ENCODE data around the gene SAMD4B.

Gene SAMD4B

DNA sequence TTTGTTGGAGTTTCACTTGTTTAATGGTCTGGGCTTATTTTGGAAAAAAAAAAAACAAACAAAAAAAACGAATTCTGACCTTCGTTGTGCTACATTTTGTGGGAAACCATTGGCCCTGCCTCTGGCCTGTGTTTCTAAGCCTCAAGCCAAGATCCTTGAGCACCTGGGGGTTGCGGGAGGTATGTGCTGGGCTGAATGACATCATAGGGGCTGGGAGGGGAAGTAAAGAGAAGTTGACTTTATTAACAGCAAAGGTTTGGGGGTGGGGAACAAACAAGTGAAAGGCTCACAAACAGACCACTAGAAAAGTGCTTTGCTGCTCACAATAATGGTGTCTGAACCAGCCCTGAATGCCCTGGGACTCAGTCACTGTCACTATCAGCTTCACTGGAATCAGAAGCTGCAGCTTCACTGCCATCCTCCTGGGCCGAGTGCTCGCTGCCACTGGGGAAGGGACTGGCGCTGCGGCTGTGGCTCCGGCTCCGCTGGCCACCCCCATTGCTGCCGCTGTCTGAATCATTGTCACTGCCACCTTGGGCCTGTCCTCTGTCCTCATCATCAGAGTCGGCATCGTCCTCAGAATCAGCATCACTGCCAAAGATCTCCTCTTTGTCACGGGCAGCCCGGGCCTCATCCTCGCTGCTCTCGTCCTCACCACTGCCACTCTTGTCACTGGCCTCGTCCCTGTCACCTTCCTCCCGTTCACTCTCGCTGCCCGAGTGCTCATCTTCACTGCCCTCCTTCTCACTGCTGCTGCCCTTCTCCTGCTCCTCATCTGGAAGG is 43.6 kb downstream of the SAMD4B start:
- H3K27ac ChIP-seq = no peak overlapping the region
- DNase-seq (ENCODE audit: low read depth, low spot score) = no peak

DNA sequence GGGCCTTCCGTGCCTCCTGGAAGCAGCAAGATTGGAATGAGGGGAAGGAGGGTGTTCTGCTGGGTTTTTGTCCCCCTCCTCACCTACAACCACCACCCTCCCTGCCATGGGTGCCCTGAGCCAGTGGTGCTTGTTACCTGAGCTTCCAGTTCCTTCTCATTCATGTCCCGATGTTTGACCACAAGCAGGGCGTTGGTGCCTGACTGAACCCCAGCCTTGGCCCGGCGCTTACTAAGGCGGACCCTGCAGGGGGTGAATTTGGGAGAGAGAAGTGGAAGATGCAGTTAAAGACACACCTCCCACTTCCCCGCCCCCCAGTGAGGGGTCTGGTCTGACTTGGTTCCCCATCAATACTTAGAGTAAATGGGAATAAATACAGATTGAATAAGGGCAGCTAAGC is 44.3 kb downstream of the SAMD4B start:
- DNase-seq (ENCODE audit: low read depth, low spot score) = no peak
- H3K27ac ChIP-seq = no peak overlapping the region

DNA sequence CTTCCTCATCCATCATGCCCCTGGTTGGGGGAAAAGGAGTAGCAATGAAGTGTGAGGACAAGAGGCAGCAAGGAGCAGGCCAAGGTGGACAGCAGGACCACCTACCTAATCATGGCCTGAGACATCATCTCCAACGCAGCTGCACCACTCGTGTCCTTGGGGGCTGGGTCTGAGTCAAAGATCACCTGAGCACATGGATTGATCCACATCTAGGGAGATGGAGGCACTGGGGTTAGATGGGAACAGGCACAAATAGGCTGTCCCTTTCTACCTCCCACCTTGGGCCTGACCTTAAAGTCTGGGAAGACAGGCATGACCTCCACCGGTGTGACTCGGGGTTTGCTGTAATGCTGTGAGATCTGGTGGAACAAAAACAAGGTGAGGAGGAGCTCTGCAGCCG is 46.4 kb downstream of the SAMD4B start:
- no peak overlapping the region for H3K27ac ChIP-seq
- no peak for DNase-seq (ENCODE audit: low read depth, low spot score)

DNA sequence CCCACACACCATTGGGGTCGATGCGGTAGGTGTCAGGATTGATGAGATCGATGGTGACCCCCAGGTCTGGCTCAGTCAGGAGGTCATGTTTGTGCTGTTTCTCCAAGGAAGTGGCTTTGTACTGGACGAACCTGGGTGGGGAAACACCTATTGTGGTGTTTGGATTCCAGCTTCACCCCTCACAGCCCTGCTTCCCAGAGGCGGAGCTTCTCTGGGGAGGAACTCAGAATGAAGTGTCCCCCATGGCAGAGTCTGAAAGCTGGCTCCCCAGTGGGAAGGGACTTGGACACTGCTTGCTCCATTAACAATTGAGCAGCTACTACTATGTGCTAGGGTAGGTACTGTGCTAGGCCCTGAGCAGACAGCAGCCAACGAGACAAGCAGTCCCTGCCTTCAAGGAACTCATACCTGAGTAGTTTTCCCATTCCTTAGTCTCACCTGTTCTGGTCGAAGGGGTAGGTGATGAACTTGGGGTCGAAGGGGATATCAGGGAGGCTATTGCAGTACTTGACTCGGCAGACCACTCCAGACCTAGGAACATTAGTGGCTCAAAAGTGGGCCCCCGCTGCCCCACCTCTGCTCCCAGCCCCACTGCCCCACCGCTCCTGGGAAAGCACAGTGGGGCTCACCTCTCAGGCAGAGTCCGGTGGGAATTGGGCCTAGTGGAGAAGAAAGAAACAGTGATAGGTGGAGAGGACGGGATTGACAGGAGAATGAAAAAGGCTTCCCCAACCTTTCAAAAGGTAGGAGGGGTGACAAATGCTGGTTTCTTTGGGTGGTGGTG is 47.6 kb downstream of the SAMD4B start:
- no peak for DNase-seq (ENCODE audit: low read depth, low spot score)
- peak overlapping the region; percentile 92 for H3K27ac ChIP-seq

DNA sequence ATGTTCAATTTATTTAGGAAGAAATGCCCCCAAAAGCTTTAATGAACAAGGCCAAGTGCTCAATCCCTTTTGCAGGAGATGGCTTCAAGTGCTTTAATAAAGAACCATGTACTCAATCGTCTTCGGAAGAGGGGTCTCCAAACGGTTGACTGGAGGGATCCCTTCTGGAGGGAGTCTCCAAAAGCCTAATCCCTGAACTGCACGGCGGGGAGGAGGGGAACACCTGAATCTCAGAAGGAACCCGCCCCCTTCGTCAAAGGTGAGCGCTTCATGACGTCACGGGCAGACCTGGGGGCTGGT is 48.2 kb downstream of the SAMD4B start:
- peak overlapping the region; percentile 92 for H3K27ac ChIP-seq
- no peak for DNase-seq (ENCODE audit: low read depth, low spot score)

DNA sequence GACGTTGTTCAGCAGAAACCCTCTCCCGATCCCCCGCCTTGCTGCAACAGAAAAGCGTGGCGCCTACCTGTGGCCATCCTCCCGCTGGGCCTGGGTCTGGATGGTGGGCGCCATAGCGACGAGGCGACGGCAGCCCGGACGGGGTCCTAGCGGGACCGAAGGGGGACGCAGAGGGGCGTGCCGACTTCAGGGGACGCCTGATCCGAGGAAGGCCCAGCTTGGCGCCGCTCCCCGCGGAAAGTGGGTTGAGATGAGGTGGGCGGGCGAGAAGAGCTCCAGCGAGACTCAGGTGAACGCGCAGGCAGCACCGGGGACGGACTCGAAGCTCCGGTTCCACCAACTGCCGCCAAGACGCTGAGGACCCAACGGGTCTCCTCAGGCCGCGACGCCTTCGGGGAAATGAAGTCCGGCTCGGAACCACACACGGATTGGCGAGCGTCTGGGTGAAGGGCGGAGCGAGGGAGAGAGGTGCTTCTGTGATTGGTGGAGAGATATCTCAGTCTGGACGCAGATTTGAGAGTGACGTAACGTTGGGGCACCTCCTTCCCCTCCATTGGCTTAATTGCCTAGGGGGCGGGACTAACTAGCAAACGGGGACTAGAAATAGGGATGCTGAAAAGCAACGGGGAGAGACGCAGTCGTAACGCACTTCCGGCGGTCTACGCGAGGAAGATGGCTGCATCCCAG is 48.7 kb downstream of the SAMD4B start, which contains the start of the genes MED29 and PAF1:
TSS of gene MED29 (plus strand) at position 628 of the 687 bp plus-strand sequence. CDS start at position 673, 45 bp downstream.
TSS of gene PAF1 (minus strand) at position 356 of the 687 bp plus-strand sequence. CDS start at position 114, 242 bp downstream.
- H3K27ac ChIP-seq = peak within 1 kb of the TSS; percentile 92
- peak; percentile 97 for DNase-seq (ENCODE audit: low read depth, low spot score)

DNA sequence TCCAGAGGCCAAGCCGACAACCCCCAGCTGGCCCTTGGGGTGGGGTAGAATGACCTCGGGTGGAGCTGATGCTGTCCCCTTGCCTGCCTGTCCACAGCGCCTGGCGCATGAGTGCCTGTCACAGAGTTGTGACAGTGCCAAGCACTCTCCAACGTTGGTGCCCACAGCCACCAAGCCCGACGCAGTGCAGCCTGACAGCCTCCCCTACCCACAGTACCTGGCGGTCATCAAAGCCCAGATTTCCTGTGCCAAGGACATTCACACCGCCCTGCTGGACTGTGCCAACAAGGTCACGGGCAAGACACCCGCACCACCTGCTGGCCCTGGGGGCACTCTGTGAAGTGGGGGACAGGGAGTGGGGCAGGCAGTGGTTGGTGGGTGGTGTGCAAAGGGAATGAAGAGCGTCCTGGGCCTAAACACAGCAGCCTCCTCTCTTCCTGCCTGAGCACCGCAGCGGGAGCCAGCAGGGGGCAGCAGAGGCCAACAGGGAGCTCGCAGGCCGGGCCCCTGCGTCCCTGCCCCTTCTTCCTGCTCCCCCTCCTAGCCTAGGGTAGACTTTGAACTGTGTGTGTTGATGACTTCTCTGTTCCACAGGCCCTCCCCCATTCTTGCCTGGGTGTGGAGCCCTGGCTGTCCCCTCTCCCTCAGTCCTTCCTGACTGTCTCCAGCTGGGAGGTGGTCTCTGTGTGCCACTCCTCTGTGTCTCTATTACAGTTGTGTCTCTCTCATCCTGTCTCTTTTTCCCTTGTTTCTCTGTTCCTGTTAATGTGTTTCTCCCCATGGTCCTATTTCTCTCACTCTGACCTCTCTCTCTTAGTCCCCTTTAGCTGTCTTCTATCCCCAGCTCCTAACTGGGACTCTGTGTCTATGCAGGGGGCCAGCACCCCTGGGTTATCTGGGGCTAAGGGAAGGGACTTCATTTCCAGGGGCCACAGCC is 55.4 kb downstream of the SAMD4B start:
- H3K27ac ChIP-seq = peak overlapping the region; percentile 99
- no peak for DNase-seq (ENCODE audit: low read depth, low spot score)

DNA sequence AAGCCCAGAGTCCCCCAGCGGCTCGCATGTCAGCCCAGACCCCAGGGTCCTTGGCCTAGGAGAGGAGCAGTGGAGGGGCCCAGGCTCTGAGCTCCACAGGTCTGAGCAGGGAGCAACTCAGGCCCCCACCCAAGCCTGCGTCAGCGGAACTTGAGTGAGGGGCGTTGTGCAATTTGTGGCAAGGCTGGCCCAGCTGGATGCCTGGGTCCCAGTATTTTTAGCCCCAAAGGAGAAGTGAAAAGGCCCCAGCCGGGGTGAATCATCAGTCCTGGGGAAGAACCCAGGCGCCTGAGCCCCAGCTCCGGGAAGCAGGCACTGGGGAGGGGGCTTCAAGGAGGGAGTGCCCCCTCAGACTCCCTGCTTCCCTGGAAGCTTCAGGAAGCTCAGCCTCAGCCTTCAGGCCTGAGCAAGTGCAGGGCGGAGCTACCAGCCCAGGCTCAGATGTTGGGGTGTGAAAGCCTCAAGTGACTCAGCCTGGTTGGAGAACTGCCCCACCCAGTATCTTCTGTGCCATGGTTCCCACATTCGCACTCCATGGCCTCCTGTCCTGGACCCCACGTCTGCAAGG is 56.2 kb downstream of the SAMD4B start:
- DNase-seq (ENCODE audit: low read depth, low spot score) = peak; percentile 89
- H3K27ac ChIP-seq = peak overlapping the region; percentile 99

DNA sequence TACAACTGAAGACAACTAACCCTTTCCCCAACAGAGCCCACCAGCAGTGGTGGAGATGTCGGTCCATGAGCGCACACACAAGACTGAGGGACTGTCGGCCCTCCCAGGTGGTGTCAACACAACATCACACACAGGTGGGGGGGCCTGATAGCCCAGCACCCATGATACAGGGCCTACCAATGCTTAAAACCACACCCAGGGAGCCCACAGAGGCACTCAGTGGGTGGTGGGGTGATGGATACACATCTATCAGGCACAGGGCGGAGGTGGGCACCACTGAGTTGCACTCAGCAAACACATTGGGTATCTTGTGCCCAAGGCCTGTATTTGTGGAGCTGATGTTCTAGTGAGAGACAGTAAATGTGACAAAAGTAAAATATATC is 57.4 kb downstream of the SAMD4B start:
- peak overlapping the region; percentile 99 for H3K27ac ChIP-seq

DNA sequence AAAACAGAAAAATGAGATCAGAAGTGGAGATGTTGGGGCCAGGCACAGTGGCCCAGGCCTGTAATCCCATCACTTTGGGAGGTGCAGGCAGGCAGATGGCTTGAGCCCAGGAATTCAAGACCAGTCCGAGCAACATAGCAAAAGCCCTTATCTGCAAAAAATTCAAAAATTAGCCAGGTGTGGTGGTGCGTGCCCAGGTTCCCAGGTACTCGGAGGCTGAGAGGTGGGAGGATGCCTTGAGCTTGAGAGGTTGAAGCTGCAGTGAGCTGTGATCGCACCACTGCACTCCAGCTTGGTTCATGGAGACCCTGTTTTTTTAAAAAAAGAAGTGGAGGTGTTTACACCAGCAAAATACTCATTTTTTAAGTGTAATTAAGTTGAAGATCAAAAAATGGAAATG is 57.8 kb downstream of the SAMD4B start:
- peak overlapping the region; percentile 99 for H3K27ac ChIP-seq
- DNase-seq (ENCODE audit: low read depth, low spot score) = no peak

More for the DNA sequence above, 57.4 kb downstream of the SAMD4B start:
- DNase-seq (ENCODE audit: low read depth, low spot score) = no peak

DNA sequence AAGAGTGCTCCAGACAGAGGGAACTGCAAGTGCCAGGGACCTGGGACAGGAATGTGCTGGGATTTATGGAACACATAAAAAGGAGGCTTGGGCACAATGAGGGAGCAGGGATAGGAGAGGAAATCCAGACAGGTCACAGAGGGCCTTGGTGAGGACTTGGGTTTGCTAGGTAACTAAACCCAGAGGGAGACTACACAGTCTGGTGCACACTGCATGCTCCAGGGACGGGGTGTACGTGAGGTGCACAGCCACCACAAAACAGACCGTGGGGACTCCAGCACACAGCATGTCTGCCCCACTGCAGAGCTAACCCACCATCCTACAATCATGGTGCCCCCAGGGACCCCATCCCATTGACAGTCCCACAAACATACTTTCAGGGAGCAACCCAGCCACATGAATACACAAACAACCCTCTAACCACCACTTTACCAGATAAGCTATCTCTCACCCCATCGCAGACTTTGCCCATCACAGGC is 58.9 kb downstream of the SAMD4B start:
- peak overlapping the region; percentile 100 for H3K27ac ChIP-seq
- DNase-seq (ENCODE audit: low read depth, low spot score) = no peak

DNA sequence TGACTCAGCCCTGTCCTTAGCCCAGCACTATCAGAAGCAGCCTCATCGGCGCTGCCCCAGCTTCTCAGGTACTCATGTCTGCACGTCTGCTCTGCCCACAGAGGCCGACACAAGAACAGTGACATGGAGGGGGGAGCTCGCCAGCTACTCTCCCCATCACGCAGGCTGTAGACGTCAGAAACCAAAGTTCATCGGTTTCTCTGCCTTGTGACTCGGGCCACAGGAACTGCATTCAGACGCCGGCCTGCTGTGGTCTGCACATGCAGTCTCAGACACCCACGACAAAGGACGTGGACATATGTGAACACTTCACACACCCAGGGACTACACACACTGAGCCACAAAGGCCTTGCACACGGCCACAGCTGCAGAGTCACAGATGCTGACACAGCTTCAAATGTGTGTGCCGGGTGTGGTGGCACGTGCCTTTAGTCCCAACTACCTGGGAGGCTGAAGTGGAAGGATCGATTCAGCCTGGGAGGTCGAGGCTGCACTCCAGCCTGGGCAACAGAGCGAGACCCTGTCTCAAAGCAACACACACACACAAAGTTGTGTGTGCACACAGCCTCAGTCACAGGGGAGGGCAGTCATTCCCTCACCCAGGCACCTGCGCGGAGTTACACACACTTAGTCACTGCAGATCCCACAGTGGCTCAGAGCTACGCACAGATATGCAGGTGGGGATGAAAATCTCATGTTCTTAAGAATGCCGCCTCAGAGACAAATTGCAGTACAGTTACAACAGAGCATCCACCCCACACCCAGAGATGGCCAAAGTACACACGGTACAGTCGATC is 59.5 kb downstream of the SAMD4B start:
- peak; percentile 89 for DNase-seq (ENCODE audit: low read depth, low spot score)
- peak overlapping the region; percentile 100 for H3K27ac ChIP-seq

DNA sequence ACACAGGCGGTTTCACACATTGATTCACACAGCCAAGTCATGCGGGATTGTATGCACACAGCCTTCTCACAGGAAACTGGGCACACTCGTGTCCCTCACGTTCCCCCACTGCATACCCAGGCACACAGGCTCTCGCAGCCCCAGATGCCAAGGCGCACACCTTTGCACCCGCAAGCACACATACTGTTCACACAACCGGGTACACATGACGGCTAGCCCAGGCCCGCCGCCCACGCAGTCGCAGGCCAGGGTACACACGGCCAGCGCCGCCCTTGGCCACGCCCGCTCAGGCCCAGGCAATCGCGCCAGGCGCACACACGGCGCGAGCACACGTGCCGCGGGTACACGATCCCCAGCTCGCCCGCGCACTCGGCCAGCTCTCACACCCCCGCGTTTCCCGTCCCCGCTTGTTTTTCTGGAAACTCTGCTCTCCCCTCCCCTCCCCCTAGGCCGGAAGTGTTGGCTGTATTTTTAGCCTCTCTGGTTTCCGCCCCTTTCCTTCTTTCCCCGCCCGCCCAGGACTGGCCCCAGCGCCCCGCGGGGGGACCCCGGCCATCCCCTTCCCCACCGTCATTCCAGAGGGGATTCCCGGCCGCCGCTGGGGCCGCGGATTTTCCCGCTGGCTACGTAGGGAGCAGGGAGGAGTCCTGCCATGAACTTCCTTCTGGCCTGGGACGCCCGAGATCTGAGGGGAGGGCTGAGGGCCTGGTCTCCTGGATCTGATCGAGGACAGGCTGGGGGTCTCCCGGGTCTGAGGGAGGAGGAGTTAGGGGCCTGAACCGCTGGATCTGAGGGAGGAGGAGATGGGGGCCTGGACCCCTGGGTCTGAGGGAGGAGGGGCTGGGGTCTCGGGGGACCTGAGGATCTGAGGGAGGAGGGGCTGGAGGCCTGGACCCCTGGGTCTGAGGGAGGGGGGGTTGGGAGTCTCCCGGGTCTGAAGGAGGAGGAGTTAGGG is 60.4 kb downstream of the SAMD4B start:
- H3K27ac ChIP-seq = peak overlapping the region; percentile 100
- DNase-seq (ENCODE audit: low read depth, low spot score) = no peak

DNA sequence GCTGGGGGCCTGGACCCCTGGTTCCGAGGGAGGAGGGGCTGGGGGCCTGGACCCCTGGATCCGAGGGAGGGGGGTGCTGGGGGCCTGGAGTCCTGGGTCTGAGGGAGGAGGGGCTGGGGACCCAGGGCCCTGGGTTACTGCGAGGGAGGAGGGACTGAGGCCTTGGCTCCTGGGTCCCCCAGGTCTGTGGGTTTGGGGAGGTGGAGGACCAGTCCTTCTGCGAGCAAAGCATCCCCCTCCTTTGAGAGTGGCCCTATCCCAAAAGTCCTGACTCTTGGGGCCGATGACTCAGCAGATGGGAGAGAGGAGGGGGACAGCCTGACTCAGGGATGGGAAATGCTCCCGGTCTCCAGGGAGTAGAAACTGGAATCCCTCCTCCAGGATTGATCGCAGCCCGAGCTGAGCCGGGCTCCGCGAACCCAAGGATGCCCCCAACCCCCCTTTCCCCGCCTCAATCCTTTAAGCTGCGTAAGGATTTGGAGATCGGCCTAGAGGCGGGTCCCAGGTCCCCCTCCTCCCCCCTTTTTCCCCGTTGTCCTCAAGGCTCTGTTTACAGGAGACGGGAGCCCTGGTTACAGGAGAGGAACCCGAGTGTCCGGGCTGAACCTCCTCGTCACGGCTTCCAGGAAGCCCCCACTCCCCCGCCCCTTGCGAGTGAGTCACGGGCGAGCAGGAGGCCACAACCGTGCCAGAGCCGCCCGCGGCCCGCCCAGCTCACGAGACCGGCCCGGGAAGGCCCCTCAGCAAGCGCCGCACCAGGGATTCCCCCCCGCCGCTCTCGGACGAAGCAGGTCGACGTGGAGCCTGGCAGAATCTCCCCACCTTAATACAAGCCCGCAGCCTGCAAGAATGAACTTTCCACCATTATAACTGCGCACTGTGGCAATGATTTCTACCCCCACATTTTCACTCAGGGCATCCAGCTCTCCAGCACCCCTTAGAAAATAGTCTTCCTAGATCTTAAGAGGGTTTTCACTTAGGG is 61.4 kb downstream of the SAMD4B start:
- DNase-seq (ENCODE audit: low read depth, low spot score) = peak; percentile 76
- peak overlapping the region; percentile 100 for H3K27ac ChIP-seq

DNA sequence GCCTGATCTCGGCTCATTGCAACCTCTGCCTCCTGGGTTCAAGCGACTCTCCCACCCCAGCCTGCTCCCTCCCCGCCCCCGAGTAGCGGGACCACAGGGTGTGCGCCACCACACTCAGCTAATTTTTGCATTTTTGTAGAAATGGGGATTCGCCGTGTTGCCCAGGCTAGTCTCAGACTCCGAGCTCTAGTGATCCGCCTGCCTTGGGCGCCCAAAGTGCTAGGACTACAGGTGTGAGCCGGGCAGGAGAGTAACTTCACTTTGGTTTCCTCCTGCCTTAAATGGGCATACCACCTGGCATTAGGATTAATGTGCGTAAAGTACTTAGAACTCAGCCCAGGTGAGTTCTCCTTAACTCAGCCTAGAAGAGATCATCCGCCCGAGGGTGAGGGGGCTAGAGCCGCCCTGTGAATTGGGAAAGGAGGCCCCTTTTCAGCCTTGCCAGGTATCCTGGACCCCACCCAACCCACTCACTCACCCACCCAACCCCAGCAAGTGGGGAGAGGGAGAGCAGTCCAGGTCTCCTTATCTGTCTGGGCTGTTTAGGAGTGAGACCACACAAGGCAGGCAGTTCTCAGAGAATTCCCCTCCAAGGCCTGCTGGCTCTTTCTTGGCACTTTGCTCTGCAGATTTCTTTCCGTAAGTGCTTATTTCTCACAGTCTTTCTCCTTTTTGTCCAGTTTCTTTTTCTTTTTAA is 63.2 kb downstream of the SAMD4B start:
- H3K27ac ChIP-seq = peak overlapping the region; percentile 100
- DNase-seq (ENCODE audit: low read depth, low spot score) = no peak

Data from epithelial cell of prostate (primary cell).